NCI-H146 (cell line): ENCODE data around the gene LDLR.
"Not testable (repeated sequence)": the region's sequence is repeated elsewhere in the genome, so short reads cannot be mapped to it uniquely, and the experiment has no call there.

ENCODE experiments used
- DNase-seq: peaks from one replicate; lab custom pipeline; 2025; lab: John Stamatoyannopoulos, UW

LDLR gene

DNA sequence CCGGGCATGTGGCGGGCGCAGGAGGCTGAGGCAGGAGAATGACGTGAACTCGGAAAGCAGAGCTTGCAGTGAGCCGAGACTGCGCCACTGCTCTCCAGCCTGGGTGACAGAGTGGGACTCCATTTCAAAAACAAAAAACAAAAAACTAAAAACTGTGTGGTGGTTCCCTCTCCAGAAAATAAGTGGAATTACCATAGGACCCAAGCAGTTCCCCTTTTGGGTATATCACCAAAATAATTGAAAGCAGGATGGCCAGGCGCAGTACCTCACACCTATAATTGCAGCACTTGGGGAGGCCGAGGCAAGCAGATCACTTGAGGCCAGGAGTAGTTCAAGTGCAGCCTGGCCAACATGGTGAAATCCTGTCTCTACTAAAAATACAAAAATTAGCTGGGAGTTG lies 15.7 kb upstream of the LDLR start:
- no peak for DNase-seq

DNA sequence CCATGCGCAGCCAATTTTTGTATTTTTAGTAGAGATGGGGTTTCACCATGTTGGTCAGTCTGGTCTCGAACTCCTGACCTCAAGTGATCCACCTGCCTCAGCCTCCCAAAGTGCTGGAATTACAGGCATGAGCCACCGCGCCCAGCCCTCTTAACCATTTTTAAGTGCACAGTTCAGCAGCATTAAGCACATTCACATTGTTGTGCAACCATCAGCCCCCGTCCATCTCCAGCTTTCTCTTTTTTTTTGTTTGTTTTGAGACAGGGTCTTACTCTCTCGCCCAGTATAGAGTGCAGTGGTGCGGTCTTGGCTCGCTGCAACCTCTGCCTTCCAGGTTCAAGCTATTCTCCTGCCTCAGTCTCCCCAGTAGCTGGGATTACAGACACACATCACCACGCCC lies 12.5 kb upstream of the LDLR start:
- not testable (repeated sequence) for DNase-seq

DNA sequence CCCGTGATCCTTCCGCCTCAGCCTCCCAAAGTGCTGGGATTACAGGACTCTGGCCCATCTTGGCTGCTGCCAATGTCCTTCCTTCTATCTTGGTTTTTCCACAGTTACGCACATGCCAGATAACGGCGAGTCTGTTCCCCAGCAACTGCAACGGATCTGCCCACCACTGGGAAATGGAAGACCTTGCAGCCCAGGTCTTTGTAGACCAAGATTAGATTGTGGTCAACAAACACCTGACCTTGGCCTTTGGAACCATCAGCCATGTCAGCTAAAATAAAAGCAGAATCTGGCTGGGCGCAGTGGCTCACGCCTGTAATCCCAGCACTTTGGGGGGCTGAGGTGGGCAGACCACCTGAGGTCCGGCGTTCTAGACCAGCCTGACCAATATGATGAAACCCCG lies 10.4 kb upstream of the LDLR start:
- DNase-seq: no peak

DNA sequence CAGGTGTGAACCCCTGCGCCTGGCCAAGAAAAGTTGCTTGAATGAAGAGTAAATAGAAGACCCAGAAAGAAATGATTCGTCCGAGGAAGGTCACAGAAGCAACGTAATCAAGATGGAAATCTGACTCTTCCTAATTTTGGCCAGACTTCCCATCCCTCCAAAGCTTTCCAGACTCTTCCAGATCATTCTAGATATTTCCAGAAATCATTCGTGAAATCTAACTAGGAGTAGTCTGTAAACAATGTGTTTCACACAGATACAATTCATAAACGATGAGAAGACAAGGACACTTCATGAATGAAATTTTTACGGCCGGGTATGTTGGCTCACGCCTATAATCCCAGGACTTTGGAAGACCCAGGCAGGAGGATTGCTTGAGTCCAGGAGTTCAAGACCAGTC lies 9.3 kb upstream of the LDLR start:
- DNase-seq: no peak

DNA sequence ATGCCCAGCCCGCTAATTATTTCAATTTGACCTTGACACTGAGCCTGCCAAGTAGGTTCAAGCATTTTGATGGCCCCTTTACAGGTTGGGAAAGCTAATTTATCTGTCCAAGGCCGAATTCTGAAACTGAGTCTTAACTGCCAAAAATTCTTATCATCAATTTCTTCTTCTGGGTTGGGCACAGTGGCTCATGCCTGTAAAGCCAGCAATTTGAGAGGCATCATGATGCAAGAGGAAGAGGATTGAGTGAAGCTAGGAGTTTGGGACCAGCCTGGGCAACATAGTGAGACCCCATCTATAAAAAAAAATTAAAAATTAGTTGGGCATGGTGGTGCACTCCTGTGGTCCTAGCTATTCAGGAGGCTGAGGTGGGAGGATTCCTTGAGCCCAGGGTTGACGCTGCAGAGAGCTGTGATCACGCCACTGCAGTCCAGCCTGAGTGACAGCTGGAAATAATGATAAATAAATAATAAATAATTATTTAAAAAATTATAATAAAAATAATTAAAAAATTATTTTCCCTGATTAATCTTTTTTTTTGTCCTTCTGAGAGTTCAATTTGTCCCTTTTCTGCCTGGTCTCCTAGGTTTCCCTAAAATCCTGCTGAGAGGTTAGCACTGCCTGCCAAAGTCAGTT lies 1.3 kb upstream of the LDLR start:
- DNase-seq: no peak

DNA sequence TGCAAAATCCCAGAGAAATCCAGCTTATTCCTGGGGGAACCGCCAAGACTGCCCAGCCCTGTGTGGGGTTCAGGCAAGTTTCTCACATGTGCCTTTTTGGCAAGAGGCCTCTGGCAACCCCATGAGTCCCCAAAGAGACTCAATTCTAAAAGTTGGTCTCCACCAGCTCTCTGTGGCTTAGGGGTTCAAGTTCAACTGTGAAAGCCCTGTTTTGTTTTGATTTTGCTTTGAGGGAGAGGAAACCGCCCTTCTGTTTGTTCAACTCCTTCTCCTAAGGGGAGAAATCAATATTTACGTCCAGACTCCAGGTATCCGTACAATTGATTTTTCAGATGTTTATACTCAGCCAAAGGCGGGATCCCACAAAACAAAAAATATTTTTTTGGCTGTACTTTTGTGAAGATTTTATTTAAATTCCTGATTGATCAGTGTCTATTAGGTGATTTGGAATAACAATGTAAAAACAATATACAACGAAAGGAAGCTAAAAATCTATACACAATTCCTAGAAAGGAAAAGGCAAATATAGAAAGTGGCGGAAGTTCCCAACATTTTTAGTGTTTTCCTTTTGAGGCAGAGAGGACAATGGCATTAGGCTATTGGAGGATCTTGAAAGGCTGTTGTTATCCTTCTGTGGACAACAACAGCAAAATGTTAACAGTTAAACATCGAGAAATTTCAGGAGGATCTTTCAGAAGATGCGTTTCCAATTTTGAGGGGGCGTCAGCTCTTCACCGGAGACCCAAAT lies 583 bp upstream of the LDLR start:
- peak; percentile 66 for DNase-seq

DNA sequence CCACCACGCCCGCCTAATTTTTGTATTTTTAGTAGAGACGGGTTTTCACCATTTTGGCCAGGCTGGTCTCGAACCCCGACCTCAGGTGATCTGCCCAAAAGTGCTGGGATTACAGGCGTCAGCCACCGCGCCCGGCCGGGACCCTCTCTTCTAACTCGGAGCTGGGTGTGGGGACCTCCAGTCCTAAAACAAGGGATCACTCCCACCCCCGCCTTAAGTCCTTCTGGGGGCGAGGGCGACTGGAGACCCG lies 676 bp downstream of the LDLR start:
- not testable (repeated sequence) for DNase-seq

DNA sequence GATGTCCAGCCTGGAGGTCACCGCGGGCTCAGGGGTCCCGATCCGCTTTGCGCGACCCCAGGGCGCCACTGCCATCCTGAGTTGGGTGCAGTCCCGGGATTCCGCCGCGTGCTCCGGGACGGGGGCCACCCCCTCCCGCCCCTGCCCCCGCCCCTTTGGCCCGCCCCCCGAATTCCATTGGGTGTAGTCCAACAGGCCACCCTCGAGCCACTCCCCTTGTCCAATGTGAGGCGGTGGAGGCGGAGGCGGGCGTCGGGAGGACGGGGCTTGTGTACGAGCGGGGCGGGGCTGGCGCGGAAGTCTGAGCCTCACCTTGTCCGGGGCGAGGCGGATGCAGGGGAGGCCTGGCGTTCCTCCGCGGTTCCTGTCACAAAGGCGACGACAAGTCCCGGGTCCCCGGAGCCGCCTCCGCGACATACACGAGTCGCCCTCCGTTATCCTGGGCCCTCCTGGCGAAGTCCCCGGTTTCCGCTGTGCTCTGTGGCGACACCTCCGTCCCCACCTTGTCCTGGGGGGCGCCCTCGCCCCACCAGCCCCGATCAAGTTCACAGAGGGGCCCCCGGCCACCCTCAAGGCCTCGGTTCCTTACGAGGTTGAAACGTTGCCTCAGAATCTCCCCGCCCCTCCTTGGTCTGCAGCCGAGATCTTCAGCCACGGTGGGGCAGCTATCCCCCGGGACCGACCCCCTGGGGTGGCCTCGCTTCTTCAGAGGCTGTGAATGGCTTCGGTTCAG lies 1.2 kb downstream of the LDLR start:
- peak; percentile 99 for DNase-seq

DNA sequence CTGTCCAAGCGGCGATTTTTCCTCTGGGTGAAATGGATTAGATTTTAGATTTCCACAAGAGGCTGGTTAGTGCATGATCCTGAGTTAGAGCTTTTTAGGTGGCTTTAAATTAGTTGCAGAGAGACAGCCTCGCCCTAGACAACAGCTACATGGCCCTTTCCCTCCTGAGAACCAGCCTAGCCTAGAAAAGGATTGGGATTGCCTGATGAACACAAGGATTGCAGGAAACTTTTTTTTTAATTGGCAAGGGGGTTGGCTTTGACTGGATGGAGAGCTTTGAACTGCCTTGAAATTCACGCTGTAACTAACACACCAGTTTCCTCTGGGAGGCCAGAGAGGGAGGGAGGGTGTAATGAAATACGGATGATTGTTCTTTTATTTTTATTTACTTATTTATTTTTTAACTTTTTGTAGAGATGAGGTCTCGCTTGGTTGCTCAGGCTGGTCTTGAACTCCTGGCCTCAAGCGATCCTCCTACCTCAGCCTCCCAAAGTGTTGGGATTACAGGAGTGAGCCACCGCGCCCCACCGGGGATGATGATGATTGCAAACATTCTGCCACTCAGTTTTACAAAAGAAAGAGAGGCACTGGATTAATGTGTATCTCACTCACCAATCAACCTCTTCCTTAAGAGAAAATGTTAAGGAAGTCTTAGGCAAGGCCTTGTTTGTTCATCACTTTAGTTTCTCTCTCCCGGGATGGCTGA lies 1.9 kb downstream of the LDLR start:
- no peak for DNase-seq

DNA sequence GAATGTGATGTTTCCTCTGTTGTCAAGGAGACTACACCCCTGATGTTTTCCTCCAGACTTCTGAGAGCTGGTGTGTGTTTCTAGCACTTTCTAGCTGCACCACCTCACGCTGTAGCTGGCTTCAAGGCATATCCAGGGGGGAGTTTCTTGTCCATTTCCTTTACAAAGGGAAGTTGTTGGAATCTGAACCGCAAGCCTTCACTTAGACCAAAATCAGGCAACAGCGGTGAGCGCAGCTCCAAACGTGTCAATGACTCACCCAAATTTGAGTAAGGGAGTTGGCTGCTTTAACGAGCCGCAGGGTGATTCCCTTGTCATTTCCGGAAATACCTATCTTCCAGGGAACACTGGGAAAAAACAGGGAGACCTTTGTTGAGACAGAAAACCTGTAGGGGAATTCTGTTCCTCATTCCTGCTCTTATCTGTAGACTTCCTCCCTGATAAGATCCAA lies 2.5 kb downstream of the LDLR start:
- DNase-seq: no peak

DNA sequence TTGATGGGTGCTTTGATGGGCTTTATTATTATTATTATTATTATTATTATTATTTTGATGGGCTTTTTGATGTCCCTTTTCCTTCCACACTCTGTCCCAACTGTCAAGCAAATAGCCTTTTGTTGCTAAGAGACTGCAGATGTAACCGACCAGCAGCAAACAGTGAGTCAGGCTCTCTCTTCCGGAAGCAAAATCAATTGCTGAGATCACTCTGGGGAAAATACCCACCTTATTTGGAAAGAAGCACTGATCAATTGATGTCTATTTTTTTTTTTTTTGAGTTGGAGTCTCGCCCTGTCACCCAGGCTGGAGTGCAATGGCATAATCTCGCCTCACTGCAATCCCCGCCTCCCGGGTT lies 2.9 kb downstream of the LDLR start:
- DNase-seq: no peak

DNA sequence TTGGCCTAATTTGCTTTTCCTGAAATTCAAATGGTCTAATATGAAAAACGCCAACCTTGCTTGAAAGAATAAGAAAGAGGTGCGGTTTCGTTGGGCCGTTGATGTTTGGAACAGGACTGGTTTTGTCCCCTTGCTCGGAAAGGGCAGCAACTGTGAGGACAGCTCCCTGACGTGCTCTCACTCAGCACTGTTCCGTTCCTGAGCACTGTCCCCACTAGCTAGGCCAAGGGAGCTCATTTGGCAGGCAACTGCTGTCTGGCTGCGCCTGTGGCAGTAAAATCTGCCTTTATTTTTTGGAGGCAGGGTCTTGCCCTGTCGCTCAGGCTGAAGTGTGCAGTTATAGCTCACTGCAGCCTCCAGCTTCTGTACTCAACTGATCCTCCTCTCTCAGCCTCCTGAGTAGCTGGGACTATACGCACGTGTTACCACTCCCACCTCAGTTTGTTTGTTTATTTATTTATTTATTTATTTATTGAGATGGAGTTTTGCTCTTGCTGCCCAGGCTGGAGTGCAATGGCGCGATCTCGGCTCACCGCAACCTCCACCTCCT lies 4.5 kb downstream of the LDLR start:
- DNase-seq: no peak

DNA sequence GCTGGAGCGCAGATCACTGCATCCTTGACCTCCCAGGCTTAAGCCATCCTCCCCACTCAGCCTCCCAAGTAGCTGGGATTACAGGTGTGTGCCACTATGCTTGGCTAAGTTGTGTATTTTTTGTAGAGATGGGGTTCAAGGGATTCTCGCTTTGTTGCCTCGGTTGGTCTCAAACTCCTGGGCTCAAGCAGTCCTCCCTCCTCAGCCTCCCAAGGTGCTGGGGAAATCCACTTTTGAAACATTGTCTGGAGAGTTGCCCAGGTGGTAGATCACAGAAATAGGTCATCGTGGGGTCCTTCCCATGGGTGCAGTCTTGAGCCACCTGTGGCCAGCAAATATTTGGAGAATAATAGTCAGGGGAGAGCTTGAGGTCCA lies 5.2 kb downstream of the LDLR start:
- no peak for DNase-seq

DNA sequence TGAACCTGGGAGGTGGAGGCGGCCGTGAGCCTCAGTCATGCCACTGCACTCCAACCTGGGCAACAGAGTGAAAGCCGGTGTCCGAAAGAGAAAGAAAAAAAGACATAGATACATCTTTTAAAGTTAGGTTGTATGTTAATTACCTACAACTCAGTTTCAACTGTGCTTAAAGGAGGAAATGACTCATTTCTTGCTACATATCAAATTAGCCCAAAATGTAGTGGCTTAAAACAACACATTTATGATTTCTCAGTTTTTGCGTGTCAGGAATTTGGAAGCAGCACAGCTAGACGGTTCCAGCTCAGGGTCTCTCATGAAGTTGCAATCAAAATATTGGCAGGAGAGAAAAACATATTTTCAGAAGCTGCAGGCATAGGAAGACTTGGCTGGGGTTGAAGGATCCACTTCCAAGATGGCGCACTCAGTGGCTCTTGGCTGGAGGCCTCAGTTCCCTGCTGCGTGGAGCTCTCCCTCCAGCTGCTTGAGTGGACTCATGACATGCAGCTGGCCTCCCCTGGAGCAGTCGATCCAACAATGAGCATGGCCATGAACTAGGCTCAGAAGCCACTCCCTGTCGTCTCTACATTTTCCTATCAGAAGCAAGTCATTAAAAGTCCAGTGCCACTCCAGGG lies 7.1 kb downstream of the LDLR start:
- DNase-seq: no peak

DNA sequence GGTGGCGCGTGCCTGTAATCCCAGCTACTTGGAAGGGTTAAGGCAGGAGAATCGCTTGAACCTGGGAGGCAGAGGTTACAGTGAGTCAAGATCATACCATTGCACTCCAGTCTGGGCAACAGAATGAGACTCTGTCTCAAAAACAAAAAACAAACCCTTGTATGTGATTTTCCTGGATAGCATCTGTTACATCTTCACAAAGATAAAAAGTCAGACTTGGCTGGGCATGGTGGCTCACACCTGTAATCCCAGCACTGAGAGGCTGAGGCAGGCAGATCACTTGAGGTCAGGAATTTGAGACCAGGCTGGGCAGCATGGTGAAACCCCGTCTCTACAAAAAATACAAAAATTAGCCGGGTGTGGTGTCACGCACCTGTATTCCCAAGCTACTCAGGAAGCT lies 8.1 kb downstream of the LDLR start:
- not testable (repeated sequence) for DNase-seq

DNA sequence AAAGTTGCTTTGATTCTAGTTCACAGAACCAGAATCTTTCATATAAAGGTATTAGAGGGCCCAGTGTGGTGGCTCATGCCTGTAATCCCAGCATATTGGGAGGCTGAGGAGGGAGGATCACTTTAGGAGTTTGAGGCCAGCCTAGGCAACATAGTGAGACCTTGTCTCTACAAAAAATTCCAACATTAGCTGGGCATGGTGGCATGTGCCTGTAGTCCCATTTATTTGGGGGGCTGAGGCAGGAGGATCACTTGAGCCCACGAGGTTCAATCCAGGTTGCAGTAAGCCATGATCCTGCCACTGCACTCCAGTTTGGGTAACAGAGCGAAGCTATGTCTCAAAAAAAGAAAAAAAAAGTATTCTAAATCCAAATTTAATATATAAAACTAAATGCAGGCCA lies 9.1 kb downstream of the LDLR start:
- DNase-seq: no peak

DNA sequence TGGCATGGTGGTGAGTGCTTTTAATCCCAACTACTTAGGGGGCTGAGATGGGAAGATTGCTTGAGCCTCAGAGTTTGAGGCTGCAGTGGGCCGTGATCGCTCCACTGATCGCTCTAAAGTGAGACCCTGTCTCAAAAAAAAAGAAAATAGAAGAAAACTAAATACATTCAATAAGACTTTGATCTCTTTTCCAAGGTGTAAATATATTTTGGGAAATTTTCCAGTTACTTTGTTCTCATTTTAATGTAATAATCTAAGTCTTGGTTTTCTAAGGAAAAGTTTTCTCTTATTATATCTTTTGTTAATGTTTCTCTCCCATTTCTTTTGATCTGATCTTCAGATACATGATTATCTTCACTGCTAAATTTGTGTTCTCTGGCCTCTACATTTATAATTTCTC lies 9.6 kb downstream of the LDLR start:
- no peak for DNase-seq

DNA sequence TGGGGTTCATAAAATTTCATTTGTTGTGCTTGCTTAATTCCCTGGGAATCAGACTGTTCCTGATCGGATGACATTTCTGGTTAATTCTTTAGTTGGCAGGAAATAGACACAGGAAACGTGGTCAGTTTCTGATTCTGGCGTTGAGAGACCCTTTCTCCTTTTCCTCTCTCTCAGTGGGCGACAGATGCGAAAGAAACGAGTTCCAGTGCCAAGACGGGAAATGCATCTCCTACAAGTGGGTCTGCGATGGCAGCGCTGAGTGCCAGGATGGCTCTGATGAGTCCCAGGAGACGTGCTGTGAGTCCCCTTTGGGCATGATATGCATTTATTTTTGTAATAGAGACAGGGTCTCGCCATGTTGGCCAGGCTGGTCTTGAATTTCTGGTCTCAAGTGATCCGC lies 10.8 kb downstream of the LDLR start:
- DNase-seq: no peak

DNA sequence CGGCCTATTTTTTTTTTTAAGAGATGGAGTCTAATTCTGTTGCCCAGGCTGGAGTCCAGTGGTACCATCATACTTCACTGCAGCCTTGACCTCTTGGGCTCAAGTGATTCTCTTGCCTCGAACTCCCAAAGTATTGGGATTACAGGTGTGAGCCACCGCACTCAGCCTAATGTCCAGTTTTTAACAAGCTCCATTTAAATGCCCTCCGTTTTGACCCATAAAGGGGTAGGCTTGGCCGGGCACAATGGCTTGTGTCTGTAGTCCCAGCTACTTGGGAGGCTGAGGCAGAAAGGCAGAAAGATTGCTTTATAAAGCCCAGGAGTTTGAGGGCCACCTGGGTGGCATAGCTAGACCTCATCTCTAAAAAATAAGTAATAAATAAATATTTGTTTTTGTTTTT lies 11.8 kb downstream of the LDLR start:
- no peak for DNase-seq

DNA sequence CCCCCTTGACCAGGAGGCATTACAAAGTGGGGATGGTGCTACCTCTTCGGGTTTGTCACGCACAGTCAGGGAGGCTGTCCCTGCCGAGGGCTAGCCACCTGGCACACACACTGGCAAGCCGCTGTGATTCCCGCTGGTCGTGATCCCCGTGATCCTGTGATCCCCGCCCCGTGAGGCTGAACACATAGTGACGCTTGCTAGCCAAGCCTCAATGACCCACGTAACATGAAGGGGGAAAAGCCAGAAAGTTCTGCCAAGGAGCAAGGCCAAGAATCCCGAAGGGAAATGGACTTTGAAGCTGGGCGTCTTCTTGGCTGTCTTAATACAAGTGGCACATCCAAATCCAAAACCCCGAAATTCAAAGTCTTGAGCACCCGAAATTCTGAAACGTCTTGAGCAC lies 13.7 kb downstream of the LDLR start:
- DNase-seq: no peak

DNA sequence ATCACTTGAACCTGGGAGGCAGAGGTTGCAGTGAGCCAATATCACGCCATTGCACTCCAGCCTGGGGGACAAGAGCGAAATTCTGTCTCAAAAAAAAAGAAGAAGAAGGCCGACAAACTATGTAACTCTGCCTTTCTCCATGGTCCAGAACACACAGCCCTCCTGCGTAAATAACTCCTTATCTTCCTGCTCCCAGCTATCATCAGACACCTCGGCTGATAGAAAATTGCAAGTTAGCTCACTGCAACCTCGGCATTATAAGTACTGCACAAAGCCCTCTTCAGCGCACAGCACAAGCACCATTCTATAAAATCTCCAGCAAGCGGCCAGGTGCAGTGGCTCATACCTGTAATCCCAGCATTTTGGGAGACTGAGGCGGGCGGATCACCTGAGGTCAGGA lies 14.4 kb downstream of the LDLR start:
- not testable (repeated sequence) for DNase-seq

DNA sequence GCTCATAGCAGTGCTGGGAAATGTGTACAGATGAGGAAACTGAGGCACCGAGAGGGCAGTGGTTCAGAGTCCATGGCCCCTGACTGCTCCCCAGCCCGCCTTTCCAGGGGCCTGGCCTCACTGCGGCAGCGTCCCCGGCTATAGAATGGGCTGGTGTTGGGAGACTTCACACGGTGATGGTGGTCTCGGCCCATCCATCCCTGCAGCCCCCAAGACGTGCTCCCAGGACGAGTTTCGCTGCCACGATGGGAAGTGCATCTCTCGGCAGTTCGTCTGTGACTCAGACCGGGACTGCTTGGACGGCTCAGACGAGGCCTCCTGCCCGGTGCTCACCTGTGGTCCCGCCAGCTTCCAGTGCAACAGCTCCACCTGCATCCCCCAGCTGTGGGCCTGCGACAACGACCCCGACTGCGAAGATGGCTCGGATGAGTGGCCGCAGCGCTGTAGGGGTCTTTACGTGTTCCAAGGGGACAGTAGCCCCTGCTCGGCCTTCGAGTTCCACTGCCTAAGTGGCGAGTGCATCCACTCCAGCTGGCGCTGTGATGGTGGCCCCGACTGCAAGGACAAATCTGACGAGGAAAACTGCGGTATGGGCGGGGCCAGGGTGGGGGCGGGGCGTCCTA lies 15.9 kb downstream of the LDLR start:
- DNase-seq: no peak
